Epidermal melanocyte (primary cell): ENCODE measurements around the gene DST.
"Not testable (repeated sequence)": the region's sequence is repeated elsewhere in the genome, so short reads cannot be mapped to it uniquely, and the experiment has no call there.

Experiments
- DNase-seq: peaks from one replicate; pipeline ENCODE4 v3.0.0; 2011; ENCODE audit warnings: low spot score; ENCODE audit not compliant: insufficient read length

The DST gene

DNA sequence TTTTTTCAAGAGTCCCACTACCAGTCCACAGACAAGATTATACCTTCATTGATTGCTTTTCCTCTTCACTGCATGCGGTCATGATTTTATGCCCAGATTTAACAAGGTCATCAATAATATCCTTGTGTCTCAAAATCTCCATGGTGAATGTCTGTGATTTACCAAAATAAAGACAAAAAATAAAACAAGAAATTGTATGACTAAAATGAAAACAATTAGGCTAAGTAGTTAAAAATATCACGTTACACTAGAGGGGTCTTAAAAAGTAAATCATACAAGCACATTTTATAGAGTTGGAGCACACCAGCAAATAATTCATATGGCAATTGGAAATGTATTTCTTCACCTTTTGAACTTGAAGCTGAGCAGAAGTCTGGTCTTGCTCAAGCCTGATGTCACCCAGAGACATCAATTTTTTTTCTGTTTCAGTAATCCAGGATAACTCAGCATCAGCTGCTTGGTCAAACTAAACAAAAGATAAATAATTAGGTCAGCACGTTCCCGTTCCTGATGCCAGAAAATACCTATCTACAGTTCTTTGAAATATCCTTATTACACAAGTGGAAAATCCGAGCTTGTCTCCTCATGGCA lies 125.4 kb downstream of the DST start:
- no peak for DNase-seq

DNA sequence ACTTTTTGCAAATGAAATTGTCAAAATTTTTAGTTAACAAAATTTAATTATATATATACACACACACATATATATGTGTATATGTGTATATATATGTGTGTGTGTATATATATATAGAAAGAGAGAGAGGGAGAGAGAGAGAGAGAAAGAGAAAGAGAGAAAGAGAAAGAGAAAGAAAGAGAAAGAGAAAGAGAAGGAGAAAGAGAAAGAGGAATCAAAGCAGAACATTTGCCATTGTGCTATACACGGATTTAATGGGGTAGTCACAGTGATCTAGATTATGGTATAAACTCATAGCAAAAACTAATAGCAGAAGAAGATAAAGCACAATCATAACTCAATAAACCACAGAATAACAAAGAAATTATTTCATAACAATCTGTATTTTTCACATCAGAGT lies 126.7 kb downstream of the DST start:
- no peak for DNase-seq

- no peak for DNase-seq
Measured at GRCh38 chr6:56515081-56515905, 127.4 kb downstream of the DST start.

GRCh38 chr6:56514395-56514794 lies 128.3 kb downstream of the DST start:
- DNase-seq, result no peak

GRCh38 chr6:56513631-56514030 lies 129.1 kb downstream of the DST start:
- no peak for DNase-seq

DNA sequence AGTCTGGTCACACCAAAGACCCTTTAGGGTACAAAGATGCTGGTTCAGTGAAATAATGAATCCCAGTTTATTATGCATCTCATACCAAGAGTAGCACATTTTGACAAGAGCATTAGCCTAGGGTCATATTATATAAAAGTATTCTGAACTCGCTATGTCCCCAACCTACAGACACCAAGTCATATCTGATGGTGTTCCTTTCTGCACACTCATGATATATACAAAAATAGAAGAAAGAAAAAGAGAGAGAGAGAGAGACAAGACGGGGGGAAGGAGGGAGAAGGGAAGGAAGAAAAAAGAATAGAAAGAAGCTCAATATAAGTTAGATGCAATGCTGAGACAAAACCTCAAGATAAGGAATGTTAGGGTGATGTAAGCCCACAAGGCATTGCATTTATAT lies 131.1 kb downstream of the DST start:
- no peak for DNase-seq

DNA sequence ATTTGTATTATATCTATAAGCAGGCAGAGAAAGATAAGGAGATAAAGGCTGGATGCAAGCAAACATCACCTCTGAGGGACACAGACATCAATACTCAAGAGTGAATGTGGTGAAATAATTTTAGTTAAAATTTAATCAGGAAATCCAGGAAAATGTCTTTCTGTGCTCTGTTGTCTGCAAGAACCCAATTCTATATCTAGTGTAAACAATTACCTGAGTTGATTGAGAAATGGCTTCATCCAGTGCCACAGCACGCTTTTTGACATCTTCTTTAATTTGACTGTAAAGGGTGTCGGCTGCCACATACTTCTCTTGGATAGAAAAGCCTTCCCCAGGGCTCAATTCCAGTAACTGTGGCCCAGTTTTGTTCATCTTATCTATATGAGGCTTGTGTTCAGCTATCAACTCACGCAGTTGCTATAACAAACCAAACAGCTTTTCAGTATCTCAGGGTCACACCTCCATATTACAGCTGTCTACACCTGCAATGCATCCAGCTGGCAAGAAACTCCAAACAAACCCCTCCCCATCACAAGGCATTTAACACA lies 131.6 kb downstream of the DST start:
- no peak for DNase-seq

- no peak for DNase-seq
Measured at GRCh38 chr6:56509031-56509430, 133.7 kb downstream of the DST start.

- no peak for DNase-seq
Measured at GRCh38 chr6:56507517-56507916, 135.2 kb downstream of the DST start.

DNA sequence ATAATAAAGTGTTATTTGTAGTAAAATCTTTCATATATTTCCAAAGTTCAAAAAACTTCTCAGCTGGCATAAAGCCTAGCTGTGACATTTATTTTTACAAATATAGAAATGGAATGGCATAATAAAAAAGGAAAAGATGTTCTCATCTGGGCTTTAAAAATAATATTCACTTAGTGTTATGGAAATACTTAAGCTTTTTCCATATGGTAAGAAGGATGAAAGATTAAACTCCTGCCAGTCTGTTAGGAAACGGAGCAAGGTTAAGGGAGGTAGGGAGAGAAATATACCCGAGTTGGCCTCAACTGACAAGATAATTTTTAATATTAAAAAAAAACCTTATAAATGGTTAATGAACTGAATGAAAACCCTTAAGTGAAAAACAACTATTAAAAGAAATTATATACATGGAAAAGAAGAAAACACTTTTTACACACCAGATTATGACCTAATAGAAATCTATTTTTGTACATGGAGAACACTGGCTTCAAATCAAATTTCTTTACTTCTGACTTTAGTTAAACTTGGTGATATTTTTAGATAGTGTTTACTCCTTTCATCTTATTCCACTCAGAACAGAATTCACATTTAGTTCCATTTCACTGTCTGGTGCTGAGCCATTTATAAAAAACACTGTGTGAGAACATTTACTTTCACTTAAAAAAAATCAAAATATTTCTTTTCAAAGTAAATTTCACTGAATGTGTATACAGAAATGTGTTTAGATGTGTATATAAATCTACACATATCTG lies 137.0 kb downstream of the DST start:
- no peak for DNase-seq

DNA sequence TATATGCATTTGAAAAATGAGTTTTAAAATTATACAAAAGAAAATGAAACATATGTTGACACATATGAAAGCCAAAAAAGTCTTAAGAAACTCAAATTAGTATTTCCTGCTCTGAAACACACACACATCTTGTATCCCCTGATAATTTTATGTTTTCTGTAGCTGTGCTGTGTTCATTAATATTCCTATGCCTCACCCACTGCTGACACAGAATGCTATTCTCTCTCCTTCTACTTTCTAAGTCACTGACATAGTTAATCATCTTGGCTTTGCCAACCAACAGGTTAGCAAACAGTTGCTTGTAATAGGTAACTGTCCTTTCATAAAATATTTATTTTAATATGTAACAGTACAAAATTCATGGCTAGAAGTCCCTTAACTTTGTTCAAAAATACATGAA lies 140.7 kb downstream of the DST start:
- DNase-seq, result no peak

DNA sequence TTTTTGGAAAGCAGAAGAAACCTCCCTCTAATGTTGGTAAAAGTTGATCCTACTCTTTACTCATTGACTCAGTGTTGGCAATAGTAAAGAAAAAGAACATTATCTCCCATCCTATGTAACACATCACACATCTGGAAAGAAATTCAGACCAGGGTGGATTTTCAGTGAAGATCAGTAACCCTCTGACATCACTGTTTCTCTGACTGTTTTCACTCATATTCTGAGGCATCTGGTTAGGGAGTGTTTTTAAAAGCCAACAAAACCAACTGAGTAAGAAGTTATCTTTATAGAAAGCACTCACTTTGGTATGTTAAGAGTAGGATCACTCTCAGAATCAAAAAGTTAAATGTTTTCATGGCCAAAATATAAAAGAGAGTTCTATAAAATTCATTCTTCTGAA lies 143.6 kb downstream of the DST start:
- no peak for DNase-seq

GRCh38 chr6:56497691-56498090 lies 145.0 kb downstream of the DST start:
- DNase-seq, result no peak

DNA sequence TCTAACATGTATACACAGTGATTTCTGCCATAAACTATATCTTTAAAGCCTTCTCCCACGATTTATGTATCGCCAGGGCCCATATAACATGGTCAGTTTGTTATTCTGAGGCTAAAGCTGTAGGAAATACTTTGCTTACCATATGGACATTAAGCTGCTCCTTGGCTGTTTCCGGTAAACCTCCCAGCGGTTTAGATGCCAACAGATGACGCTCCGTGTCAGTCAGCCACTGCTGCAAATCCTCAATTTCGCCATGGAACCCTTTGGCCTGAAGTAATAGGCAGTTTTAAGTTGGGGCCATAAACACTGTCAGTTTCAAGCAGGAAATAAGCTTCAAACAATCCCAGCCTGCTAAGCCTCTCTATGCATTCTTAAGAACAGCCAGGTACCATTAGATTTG lies 145.4 kb downstream of the DST start:
- no peak for DNase-seq

GRCh38 chr6:56496650-56497049 lies 146.0 kb downstream of the DST start:
- DNase-seq, result not testable (repeated sequence)

DNA sequence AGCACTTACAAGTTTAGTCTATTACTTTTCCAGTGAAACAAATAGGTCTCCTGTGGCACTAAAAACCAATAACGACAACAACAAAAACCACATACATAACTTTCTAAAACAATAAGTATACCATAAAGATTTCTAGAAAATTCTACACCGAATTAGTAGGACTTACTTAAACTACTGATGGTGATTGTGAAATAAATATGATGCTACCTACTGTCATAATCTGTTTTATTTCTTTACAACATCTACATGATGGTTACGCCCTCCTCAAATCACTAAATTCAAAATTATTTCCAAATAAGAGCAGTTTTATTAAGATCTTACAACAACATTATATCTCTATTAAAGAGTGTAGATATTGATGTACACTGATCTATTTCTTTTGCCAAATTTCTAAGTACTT lies 147.0 kb downstream of the DST start:
- no peak for DNase-seq

GRCh38 chr6:56491606-56492328 lies 150.9 kb downstream of the DST start:
- no peak for DNase-seq

DNA sequence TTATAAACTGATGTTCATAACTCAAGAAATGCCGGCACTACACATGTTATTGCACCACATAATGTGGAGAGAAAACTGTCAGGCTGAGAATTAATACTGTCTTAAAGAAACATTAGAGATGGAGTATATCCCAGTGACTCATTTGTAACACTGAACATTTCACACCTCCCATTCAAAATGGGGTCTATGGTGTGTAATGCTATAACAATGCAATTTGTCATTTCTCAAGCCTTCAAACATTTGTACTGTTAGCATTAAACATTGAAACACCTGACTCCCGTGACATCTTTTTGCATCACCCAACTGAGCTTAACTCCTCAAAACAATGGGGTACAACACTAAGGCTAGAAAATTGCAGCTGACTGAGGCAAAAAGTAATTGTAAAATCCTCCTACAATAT lies 151.7 kb downstream of the DST start:
- no peak for DNase-seq

DNA sequence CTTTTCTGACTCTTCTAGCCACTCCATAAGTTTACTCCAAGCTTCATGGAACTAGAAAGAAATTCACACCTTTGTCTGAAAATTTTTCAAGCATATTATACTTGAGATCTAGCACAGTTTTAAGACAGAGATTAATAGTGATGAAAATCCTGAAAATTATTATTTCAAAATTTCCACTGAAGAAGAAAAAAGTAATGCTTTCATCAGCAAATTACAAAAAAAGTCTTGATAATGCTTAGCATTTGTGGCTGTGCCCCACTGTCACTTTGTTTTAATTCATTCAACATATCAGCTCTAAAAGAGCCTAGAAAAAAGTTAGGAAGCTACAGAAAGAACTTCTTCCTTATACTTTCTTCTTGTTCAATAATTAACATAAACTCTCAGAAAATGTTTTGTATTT lies 153.1 kb downstream of the DST start:
- no peak for DNase-seq

DNA sequence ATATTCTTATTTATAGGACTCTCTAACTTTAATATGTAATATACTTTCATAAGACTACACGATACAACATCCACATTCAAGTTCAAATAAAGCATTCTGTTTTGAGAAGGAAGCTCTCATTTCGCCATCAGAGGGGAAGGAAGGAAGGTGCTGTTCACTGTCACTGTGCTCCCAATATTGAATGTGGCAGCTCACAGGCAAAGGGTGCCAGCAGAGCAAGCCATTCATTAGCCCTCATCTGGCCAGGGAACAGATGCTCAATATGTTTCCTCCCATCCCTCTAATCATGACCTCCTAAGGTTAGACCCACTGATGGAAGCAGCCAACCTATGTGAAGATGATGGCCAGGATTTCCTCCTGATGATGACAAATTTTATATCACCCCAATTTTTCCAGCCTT lies 154.4 kb downstream of the DST start:
- DNase-seq, result no peak

GRCh38 chr6:56486681-56487080 lies 156.0 kb downstream of the DST start:
- no peak for DNase-seq

DNA sequence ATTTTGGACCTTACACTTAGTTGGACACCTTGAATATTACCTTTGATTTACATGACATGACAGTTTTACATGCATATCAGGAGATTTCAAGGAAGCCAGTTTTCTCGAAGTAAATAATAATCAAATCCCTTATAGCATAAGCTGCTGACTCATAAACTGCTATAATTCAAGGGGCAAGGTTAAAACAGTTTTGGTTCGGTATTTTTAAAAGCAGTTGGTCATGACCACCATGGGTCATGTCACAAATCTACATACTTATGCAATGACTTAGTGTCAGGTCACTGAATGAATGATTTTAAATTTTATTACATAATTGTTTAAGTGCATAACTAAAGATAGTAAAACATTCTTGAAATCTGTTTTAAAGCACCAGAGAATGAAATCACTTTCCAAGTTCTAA lies 158.0 kb downstream of the DST start:
- DNase-seq, result no peak
